HEK293T (cell line): ENCODE data around the gene AMIGO1.
"Not testable (repeated sequence)": the region's sequence is repeated elsewhere in the genome, so short reads cannot be mapped to it uniquely, and the experiment has no call there.

Experiments used
- CTCF ChIA-PET: fragments of 350-600 bp; formaldehyde crosslinking; extraction: SDS; loops from one replicate; lab custom pipeline; 2021; ENCODE audit warnings: antibody characterized with exemption, inconsistent platforms; lab: Yijun Ruan, JAX
- POLR2A ChIA-PET: fragments of 350-600 bp; formaldehyde crosslinking; extraction: SDS; loops from one replicate; lab custom pipeline; 2020; ENCODE audit warnings: antibody characterized with exemption, inconsistent platforms; lab: Yijun Ruan, JAX
- DNase-seq: peaks from one replicate; pipeline ENCODE4 v3.0.0; 2012; ENCODE audit warnings: mixed read lengths; ENCODE audit errors: extremely low spot score
- ARNT ChIP-seq: fragments of 450-650 bp; IDR thresholded peaks from 2 replicates; pipeline ENCODE4 v1.6.1; 2017; ENCODE audit warnings: mild to moderate bottlenecking
- BHLHE40 ChIP-seq: fragments of 450-650 bp; IDR thresholded peaks from 2 replicates; pipeline ENCODE4 v1.6.1; 2016; ENCODE audit warnings: mild to moderate bottlenecking, moderate library complexity, borderline replicate concordance
- CTBP1 ChIP-seq: fragments of 450-650 bp; IDR thresholded peaks from 2 replicates; pipeline ENCODE4 v1.6.1; 2016; ENCODE audit warnings: borderline replicate concordance
- ELF4 ChIP-seq: fragments of 450-650 bp; IDR thresholded peaks from 2 replicates; pipeline ENCODE4 v1.6.1; 2017; ENCODE audit warnings: antibody characterized with exemption
- FOXA1 ChIP-seq: fragments of 450-650 bp; IDR thresholded peaks from 2 replicates; pipeline ENCODE4 v1.6.1; 2016; ENCODE audit warnings: mild to moderate bottlenecking
- FOXK2 ChIP-seq: fragments of 450-650 bp; IDR thresholded peaks from 2 replicates; pipeline ENCODE4 v1.6.1; 2016; ENCODE audit warnings: mild to moderate bottlenecking
- FOXM1 ChIP-seq: fragments of 450-650 bp; IDR thresholded peaks from 2 replicates; pipeline ENCODE4 v1.6.1; 2017; ENCODE audit warnings: mild to moderate bottlenecking, borderline replicate concordance
- HDGF ChIP-seq: fragments of 450-650 bp; IDR thresholded peaks from 2 replicates; pipeline ENCODE4 v1.6.1; 2017; ENCODE audit warnings: antibody characterized with exemption, borderline replicate concordance
- L3MBTL2 ChIP-seq: fragments of 450-650 bp; conservative IDR thresholded peaks from 2 replicates; pipeline ENCODE4 v1.6.1; 2016; ENCODE audit warnings: mild to moderate bottlenecking
- LEF1 ChIP-seq: fragments of 450-650 bp; IDR thresholded peaks from 2 replicates; pipeline ENCODE4 v1.6.1; 2017; ENCODE audit warnings: mild to moderate bottlenecking, borderline replicate concordance
- NFRKB ChIP-seq: fragments of 450-650 bp; IDR thresholded peaks from 2 replicates; pipeline ENCODE4 v1.6.1; 2016; ENCODE audit warnings: mild to moderate bottlenecking, moderate library complexity
- PKNOX1 ChIP-seq: fragments of 450-650 bp; IDR thresholded peaks from 2 replicates; pipeline ENCODE4 v1.6.1; 2016
- SP1 ChIP-seq: fragments of 450-650 bp; IDR thresholded peaks from 2 replicates; pipeline ENCODE4 v1.6.1; 2017
- SUZ12 ChIP-seq: fragments of 450-650 bp; IDR thresholded peaks from 2 replicates; pipeline ENCODE4 v1.6.1; 2016; ENCODE audit warnings: mild to moderate bottlenecking
- TARDBP ChIP-seq: fragments of 450-650 bp; IDR thresholded peaks from 2 replicates; pipeline ENCODE4 v1.6.1; 2016
- ZNF384 ChIP-seq: fragments of 450-650 bp; IDR thresholded peaks from 2 replicates; pipeline ENCODE4 v1.6.1; 2016

The AMIGO1 gene

GRCh38 chr1:109477821-109478220 lies 31.7 kb downstream of the AMIGO1 start:
- CTCF ChIA-PET, result no interaction called here
- POLR2A ChIA-PET, result no interaction called here
- no peak for DNase-seq
- TF ChIP-seq ZNF384 (no peak), SP1 (no peak), HDGF (no peak), FOXM1 (no peak), FOXA1 (no peak), SUZ12 (no peak), PKNOX1 (no peak), FOXK2 (no peak), ELF4 (no peak), L3MBTL2 (no peak), TARDBP (no peak), LEF1 (no peak), ARNT (no peak), BHLHE40 (no peak), NFRKB (no peak), CTBP1 (no peak)

GRCh38 chr1:109476825-109477224 lies 32.7 kb downstream of the AMIGO1 start:
- TF ChIP-seq FOXM1 (no peak), CTBP1 (no peak)
- ChIA-PET POLR2A (no interaction called here), CTCF (no interaction called here)
- no peak for DNase-seq

- POLR2A ChIA-PET, result no interaction called here
- CTCF ChIA-PET, result no interaction called here
- DNase-seq, result no peak
- TF ChIP-seq LEF1 (no peak), L3MBTL2 (no peak), FOXA1 (no peak), SUZ12 (no peak), SP1 (no peak), CTBP1 (no peak), TARDBP (no peak), NFRKB (no peak), FOXM1 (no peak), ARNT (no peak), ELF4 (no peak), BHLHE40 (no peak), HDGF (no peak)
These were observed 34.3 kb downstream of the AMIGO1 start for GRCh38 chr1:109475261-109475660.

- ChIA-PET CTCF (no interaction called here), POLR2A (no interaction called here)
- no peak for DNase-seq
- TF ChIP-seq FOXA1, result no peak
- no peak for TF ChIP-seq PKNOX1
- no peak for TF ChIP-seq L3MBTL2
- no peak for TF ChIP-seq BHLHE40
- no peak for TF ChIP-seq NFRKB
- TF ChIP-seq CTBP1, result no peak
- TF ChIP-seq SUZ12, result no peak
- no peak for TF ChIP-seq FOXK2
- no peak for TF ChIP-seq FOXM1
- TF ChIP-seq TARDBP, result no peak
- TF ChIP-seq LEF1, result no peak
- no peak for TF ChIP-seq HDGF
- no peak for TF ChIP-seq SP1
- TF ChIP-seq ARNT, result no peak
These were observed 34.8 kb downstream of the AMIGO1 start for GRCh38 chr1:109474697-109475096.

- DNase-seq, POLR2A ChIA-PET, CTCF ChIA-PET: not testable (repeated sequence)
These were observed 36.1 kb downstream of the AMIGO1 start for GRCh38 chr1:109473284-109474057.

GRCh38 chr1:109472779-109473178 lies 36.7 kb downstream of the AMIGO1 start:
- ChIA-PET CTCF (no interaction called here), POLR2A (interaction anchor here (1.5 kb wide), 1 partner anchor 11 kb away, joined by 5 read pairs; the partner anchor contains the start of gene ATXN7L2)
- TF ChIP-seq ELF4 (no peak), ARNT (no peak), LEF1 (no peak), FOXA1 (no peak), CTBP1 (no peak), TARDBP (no peak), NFRKB (no peak), ZNF384 (no peak)
- DNase-seq, result no peak

GRCh38 chr1:109470245-109470644 lies 39.3 kb downstream of the AMIGO1 start:
- ChIA-PET POLR2A (interaction anchor here (2.5 kb wide), 1 partner anchor 13 kb away, joined by 11 read pairs; the partner anchor contains the start of gene ATXN7L2), CTCF (interaction anchor here (1.3 kb wide), 1 partner anchor 11 kb away, joined by 3 read pairs; no protein-coding TSS in a partner anchor)
- DNase-seq, result peak; percentile 7
- no peak for TF ChIP-seq L3MBTL2
- no peak for TF ChIP-seq ZNF384
- TF ChIP-seq LEF1, result no peak
- no peak for TF ChIP-seq TARDBP
- no peak for TF ChIP-seq NFRKB
- no peak for TF ChIP-seq SP1
- TF ChIP-seq FOXA1, result no peak
- TF ChIP-seq FOXM1, result no peak
- TF ChIP-seq ARNT, result no peak
- TF ChIP-seq PKNOX1, result no peak
- TF ChIP-seq SUZ12, result no peak
- no peak for TF ChIP-seq HDGF
- no peak for TF ChIP-seq ELF4
- no peak for TF ChIP-seq FOXK2
- no peak for TF ChIP-seq CTBP1
- no peak for TF ChIP-seq BHLHE40
